ENCODE measurements around the gene PPP1R16B.
"Not testable (repeated sequence)": the region's sequence is repeated elsewhere in the genome, so short reads cannot be mapped to it uniquely, and the experiment has no call there.

The PPP1R16B gene

DNA sequence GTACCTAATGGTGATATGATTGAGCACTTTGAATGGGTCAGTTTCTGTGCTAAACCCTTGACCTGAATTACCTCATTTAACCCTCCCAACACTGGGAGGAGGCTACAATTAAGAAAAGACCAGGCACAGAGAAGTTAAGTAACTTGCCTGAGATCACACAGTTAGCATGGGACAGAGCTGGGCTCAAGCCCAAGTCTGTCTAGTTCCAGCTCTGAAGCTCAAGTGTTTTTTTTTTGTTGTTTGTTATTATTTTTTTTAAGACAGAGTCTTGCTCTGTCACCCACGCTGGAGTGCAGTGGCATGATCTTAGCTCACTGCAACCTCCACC, 124.7 kb downstream of the PPP1R16B start:
- DNase-seq (ENCODE audit: extremely low read depth in 1 of 2, low read depth in 1 of 2) = no peak

DNA sequence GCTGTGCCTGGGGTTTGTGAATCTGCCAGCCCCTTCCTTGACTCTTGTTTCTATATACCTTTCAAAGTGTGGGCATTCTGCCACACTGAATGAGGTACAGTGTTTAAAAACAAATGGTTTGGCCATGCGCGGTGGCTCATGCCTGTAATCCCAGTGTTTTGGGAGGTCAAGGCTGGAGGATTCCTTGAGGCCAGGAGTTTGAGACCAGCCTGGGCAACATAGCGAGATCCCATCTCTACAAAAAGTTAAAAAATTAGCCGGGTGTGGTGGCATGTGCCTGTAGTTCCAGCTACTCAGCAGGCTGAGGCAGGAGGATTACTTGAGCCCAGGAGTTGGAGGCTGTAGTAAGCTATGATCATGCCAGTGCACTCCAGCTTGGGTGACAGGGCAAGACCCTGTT, 126.5 kb downstream of the PPP1R16B start:
- DNase-seq (ENCODE audit: extremely low read depth in 1 of 2, low read depth in 1 of 2) = no peak

DNA sequence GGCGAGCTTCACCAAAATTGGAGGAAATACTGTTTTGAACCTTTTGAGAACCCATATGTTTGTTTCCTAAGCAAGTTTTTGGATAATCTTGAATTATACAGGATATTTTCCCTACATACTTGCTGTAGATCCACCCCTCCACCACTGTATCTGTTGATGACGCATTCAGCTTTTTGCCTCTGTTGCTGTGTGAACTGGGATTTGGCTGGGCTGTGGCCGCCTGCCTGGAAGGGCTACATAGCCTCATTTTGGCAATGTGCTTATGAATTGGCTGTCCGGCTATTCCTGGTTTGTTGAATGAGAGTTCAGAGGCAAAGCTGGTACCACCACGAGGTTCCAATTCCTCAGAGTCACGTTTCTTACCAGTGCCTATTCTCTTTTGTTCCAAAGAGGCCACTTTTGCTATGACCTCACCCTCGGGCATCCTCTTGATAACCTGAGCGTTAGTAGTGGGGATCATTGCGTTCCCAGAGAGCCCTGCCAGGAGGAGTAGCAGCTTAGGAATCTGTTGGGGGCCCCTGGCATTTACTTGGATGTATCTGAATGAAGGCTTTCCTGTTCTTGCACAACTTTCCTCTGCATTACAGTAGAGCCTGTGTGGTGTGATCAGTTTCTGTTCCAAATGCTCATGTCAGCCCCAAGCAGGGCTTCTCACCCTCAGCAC, 127.1 kb downstream of the PPP1R16B start:
- DNase-seq (ENCODE audit: extremely low read depth in 1 of 2, low read depth in 1 of 2) = no peak

DNA sequence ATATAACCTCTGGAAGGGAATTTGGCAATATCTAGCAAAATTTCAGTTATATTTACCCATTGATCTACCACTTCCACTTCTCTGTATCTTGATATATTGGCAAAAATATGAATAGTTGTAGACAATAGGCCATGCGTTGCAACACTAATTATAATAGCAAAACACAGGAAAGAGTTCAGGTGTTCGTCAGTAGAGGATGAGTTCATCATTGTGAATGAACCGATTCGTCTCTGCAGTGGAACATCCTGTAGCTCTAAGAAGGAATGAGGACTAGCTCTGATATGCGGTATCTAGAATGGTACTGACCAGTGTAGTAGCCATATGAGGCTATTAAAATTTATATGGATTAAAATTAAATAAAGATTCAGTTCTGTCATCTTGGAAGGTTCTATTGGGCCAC, 129.0 kb downstream of the PPP1R16B start:
- no peak for DNase-seq (ENCODE audit: extremely low read depth in 1 of 2, low read depth in 1 of 2)

DNA sequence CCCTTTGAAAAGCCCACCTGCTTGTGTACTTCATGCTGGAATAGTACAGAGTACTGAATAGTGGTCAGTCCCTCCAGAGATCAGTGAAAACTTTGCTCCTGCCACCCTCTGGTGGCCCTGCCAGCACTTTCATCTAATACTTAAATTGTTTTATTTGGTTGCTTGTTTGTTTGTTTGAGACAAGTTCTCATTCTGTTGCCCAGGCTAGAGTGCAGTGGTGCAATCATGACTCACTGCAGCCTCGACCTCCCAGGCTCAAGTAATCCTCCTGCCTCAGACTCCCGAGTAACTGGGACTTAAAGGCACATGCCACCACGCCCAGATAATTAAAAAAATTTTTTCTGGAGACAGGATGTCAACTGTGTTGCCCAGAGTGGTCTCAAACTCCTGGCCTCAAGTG, 129.8 kb downstream of the PPP1R16B start:
- DNase-seq (ENCODE audit: extremely low read depth in 1 of 2, low read depth in 1 of 2) = no peak

DNA sequence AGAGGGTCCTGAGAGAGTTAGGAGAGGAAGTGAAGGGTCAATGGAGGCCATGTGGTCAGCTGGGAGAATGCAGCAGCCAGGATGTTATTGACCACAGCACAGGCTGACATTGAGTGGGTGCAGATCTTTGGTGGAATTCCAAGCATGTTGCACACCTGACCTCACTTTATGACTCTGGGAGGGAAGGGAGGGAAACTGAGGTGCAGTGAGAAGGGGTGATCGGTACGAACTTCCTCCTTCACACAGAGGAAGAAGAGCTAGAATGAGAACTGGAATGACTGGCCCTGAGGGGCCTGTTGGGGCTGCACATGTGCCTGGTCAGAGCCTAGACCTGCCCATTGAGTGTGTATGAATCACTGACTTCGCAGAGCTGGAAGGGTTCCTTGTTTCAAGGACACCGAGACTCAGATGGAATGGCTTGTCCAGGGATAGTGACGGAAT, 130.5 kb downstream of the PPP1R16B start:
- DNase-seq (ENCODE audit: extremely low read depth in 1 of 2, low read depth in 1 of 2) = no peak

DNA sequence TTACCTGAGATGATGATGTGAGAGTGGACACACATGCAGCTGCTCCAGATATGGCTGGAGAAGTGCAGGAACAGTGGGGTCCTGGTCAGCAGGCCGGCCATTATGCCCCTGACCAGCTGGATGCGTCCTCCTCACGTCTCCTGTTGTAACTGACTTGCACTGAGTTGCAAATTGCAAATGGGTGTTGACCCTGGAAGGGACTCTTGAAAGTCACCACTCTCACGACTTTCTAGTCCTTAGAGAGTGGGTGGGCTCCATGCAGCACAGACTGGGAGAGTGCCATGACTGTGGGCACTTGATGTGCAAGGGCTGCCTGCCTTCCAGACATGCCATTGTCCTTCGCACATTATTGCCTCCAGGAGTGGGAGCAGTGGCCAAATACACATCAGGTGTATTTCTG, 131.5 kb downstream of the PPP1R16B start:
- no peak for DNase-seq (ENCODE audit: extremely low read depth in 1 of 2, low read depth in 1 of 2)

DNA sequence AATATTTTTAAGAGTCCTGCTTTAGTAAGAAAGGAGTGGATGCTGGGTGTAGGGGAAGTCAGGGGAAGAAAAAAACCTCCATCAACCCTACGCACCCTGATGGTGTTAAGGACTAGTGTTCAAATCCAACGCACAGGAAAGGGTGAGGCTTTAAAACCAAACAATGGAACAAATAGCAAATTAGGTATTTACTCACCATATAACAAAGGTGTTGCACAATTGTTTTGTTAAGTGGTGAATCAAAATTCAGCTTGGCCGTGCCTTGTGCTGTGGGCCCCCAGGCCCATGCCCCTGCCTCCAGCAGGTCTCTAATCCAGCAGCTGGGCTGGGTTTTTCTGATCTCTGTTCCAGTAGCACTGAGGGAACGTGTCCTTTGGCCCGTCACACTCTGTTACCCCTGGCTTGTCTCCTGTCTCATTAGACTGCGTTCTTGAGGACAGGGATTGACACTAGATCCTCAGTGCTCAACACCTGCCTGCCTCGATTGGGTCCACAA, 132.5 kb downstream of the PPP1R16B start:
- no peak for DNase-seq (ENCODE audit: extremely low read depth in 1 of 2, low read depth in 1 of 2)

DNA sequence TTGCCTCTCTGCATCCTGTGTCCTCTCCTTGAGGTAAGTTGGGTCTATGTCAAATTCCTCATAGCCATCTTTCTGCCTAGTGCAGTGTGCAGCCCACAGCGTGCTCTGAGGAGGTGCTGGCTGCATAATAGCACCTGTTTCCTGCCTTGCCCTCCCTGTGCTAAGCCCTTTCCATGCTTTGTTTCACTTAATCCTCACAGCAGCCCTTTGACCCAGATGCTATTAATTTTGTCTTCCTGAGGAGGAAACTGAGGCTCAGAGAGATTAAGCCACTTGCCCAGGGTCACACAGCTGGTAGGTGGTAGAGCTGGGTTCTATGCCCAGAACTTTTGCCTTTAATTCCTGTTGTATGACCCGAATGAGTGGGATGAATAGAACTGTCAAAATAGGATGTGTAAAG, 134.2 kb downstream of the PPP1R16B start:
- DNase-seq (ENCODE audit: extremely low read depth in 1 of 2, low read depth in 1 of 2) = no peak

DNA sequence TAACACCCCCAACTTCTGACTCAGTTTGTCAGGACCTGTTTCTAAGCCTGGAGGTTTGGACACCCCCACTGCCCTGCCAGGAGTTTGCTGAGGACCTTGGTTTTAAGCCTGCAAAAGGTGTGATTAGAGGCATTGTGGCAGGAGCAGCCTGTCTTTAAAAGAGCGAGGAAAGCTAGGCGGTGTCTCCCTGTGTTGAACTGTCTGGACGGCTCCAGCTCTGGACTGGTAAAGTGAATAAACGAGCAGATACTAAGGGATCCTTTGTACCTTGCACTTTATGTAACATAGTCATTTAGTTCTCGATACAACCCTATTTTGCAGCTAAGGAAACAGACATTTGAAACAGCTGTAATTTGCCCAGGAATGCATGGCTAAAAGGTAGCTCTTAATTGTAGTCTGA, 135.1 kb downstream of the PPP1R16B start:
- DNase-seq (ENCODE audit: extremely low read depth in 1 of 2, low read depth in 1 of 2) = no peak

DNA sequence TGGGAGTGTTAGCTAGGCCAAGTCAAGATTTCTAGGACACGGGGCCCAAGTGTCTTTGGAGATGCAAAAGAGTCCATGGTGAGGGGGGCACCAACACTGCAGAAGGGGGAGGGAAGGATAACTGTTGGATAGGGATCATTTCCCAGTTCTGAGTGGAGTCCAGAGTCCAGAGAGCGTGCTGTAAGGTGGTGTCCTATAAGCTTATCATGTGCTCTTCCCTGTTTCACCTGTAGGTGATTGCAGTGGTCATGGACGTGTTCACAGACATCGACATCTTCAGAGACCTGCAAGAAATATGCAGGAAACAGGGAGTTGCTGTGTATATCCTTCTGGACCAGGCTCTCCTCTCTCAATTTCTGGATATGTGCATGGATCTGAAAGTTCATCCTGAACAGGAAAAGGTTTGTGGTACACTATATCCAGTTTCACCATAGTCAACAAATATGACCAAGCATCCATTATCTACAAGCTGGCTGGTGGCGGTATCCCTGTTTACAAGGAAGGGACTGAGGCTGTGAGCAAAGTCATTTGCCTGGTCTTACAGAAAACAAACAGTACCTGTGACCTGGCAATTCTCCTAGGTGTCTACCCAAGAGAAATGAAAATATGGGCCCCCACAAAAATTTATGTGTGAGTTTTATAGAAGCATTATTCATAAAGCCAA, 136.4 kb downstream of the PPP1R16B start:
- no peak for DNase-seq (ENCODE audit: extremely low read depth in 1 of 2, low read depth in 1 of 2)

DNA sequence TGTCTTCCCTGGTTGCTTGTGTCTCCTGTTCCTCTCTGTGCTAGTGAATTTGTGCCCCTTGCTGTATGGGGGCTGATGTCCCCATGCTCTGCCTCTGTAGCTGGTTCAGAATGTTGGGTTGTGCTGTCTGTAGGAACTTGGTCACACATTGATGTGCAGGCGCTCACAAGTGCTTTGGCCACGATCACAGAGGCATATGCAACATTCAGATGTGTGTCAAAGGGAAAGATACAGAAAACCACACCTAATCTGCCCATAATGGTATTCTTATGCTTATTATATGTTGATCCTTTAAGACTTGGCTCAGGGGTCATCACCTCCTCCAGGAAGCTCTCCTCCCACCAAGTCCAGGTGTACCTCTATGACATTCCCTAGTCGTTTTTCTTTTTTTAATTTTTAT, 139.5 kb downstream of the PPP1R16B start:
- no peak for DNase-seq (ENCODE audit: extremely low read depth in 1 of 2, low read depth in 1 of 2)

DNA sequence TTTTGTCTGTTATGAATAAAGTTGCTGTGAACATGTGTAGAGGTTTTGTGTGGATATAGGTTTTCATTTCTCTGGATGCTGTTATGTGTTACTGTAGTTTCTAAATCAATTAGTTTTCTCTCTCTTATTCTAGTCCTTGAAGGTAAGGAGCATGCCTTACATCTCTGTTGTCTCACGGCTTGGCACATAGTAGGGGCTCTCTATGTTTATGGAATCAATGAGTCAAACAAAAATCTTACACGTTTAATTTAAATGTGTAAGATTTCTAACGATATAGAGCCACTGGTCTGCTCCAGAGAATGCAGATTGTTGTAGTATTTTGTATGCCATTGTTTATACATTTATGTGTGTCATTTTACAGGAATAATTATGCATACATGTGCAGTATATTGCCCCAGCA, 141.3 kb downstream of the PPP1R16B start:
- no peak for DNase-seq (ENCODE audit: extremely low read depth in 1 of 2, low read depth in 1 of 2)

DNA sequence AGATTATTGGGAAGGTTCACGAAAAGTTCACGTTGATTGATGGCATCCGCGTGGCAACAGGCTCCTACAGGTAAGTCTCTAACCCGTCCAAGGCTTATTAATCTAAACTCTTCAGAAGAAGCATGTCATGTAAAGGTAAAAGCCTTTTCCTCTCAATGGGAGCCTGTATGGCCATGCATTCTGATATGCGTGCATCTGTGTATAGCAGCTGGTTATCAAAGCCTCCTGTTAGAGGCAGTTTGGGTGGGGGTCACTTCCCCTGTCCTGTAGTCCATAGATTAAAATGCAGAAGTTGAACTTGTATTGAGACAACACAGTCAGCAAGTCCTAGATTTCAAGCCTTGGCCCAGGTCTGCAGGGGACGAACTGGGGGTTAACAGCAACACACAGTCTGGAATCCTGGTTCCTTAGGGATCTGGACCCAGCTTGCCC, 142.4 kb downstream of the PPP1R16B start:
- DNase-seq (ENCODE audit: extremely low read depth in 1 of 2, low read depth in 1 of 2) = no peak

DNA sequence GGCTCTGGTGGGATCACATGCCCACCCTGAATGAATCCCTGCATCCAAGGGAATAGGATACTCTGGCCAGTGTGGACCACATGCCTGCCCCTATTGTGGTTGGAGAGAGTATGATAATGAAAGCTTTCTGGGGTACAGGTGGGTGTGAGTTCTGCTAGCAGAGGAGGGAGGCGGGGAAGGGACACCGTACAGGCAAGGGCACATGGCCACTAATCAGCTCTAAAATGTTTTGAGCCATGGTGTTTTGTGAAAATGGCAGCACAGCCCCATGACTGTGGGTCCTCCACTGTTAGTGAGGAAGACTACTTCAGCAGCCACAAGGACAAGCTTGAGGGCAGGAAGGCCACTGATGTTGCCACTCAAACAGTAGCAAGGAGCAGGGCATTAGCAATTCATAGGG, 144.8 kb downstream of the PPP1R16B start:
- no peak for DNase-seq (ENCODE audit: extremely low read depth in 1 of 2, low read depth in 1 of 2)

DNA sequence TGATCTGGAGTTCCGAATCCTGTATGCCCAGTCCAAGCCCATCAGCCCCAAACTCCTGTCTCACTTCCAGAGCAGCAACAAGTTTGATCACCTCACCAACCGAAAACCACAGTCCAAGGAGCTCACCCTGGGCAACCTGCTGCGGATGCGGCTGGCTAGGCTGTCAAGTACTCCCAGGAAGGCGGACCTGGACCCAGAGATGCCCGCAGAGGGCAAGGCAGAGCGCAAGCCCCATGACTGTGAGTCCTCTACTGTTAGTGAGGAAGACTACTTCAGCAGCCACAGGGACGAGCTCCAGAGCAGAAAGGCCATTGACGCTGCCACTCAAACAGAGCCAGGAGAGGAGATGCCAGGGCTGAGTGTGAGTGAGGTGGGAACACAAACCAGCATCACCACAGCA, 146.1 kb downstream of the PPP1R16B start:
- no peak for DNase-seq (ENCODE audit: extremely low read depth in 1 of 2, low read depth in 1 of 2)

DNA sequence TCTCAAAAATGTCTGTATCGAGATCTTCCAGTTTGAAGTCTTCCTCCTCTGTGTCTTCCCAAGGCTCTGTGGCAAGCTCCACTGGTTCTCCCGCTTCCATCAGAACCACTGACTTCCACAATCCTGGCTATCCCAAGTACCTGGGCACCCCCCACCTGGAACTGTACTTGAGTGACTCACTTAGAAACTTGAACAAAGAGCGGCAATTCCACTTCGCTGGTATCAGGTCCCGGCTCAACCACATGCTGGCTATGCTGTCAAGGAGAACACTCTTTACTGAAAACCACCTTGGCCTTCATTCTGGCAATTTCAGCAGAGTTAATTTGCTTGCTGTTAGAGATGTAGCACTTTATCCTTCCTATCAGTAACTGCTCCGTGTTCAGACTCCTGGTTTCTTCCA, 146.7 kb downstream of the PPP1R16B start:
- no peak for DNase-seq (ENCODE audit: extremely low read depth in 1 of 2, low read depth in 1 of 2)

DNA sequence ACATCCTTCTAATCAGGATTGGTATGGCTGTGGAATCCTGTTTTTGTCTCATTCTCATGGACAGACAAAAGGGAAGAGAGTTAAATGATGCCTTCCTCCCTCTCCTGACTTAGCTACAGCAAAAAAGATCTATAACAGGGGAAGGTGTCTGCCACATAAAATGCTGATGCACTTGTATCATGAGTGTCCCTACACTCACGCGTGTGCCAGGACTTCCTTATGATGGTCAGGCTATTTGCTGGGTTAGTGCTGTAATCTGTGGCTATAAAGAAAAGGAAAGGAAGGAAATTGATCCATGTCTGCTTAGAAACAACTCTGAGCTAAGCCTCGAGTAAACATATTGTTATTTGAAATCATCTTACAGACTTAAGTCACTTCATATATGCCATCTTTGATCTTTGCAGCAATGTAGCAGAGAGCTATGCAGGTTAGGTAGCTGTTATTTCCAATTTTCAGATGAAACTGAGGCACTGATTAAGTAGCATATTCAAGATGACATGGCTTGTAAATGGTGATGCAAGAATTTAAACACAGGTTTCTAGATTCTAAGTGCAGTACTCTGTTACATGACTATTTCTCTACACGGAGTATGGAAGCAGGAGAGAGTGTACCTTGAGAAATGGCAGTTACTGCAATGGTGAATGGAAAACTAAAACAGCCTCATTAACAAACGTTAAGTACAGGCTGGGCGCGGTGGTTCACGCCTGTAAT, 148.3 kb downstream of the PPP1R16B start:
- no peak for DNase-seq (ENCODE audit: extremely low read depth in 1 of 2, low read depth in 1 of 2)

DNA sequence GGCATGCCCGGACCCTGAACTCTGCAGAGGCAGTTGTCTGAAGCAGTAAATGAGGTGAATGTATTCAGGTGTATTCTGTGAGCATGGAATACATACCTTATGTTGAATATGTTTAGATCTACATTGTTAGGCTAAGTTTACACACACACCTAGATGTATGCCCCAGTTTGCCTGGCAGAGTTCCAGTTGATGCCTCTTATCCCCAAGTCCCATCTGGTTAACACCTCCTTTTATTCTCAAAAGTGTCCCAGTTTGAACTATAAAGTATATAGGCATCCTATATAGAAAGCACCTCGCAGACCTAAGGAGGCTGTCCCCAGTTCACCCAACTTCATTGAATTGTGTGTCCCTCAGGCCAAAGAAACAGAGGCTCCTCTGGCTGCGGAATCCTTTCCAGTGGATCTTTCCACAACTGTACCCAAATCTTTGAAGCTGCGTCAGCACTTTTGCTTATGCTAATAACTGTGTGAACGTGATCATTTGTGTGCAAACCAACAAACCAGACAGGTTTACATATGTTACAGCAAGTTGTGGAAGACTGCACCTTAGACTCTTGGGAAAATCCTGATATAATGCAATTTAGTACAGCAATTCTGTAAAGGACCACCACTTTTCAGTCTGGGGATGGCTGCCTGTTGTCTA, 151.9 kb downstream of the PPP1R16B start:
- DNase-seq (ENCODE audit: extremely low read depth in 1 of 2, low read depth in 1 of 2) = no peak

DNA sequence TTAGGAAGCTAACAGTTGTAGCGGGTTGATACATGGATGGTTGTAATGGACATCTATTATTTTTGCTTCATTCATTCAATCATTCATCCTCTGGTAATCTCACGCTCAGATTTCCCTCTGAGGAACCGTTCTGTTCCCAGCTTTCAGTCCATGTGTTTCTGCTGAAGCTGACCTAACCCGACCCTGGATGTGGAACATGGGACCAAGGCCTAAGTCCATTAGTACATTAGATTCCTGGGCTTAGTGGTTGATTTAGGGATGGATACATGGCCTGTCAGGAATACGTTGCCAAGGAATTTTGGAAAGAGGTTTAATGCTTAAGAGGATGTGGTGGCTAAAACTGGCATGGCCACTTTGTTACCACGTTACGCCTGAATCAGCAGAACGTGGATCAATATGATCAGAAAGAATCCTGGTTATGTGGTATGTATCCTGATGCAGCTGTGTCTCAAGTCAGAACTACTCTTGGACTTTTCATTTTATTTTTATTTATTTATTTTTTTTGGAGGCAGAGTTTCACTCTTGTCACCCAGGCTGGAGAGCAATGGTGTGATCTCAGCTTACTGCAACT, 152.5 kb downstream of the PPP1R16B start:
- DNase-seq (ENCODE audit: extremely low read depth in 1 of 2, low read depth in 1 of 2) = no peak

DNA sequence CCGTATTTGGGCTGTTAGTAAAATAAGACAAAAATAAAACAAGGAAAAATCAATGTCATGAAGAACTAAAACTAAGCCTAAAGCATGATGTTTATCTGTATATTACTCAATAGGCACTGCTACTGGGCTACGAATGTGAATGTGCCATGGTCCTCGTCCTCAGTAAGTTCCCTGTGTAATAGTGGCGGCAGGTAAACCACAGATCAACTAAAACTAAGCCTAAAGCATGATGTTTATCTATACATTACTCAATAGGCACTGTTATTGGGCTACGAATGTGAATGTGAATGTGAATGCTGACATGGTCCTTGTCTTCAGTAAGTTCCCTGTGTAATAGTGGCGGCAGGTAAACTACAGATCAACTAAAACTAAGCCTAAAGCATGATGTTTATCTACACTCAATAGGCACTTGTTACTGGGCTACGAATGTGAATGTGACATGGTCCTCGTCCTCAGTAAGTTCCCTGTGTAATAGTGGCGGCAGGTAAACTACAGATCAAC, 154.7 kb downstream of the PPP1R16B start:
- not testable (repeated sequence) for DNase-seq (ENCODE audit: extremely low read depth in 1 of 2, low read depth in 1 of 2)

Measured in activated CD8-positive, alpha-beta memory T cell treated with anti-CD3 and anti-CD28 coated beads for 1 hour (primary cell).